Rectal smooth muscle tissue (tissue), 1 donor: ENCODE data around the gene GPC6.

Source experiments
- H3K27ac ChIP-seq: one replicate; pipeline ENCODE4 v1.7.0; 2013; ENCODE audit warnings: low read depth, low read length, inconsistent platforms
- H3K27me3 ChIP-seq: one replicate; pipeline ENCODE4 v1.7.0; 2013; ENCODE audit warnings: low read length; ENCODE audit not compliant: control insufficient read depth, insufficient read depth
- H3K36me3 ChIP-seq: one replicate; pipeline ENCODE4 v1.7.0; 2013; ENCODE audit warnings: low read length; ENCODE audit not compliant: control insufficient read depth, insufficient read depth
- H3K4me1 ChIP-seq: one replicate; pipeline ENCODE4 v1.7.0; 2013; ENCODE audit warnings: low read length; ENCODE audit not compliant: control insufficient read depth, insufficient read depth
- H3K4me3 ChIP-seq: one replicate; pipeline ENCODE4 v1.7.0; 2013; ENCODE audit warnings: low read length
- H3K9ac ChIP-seq: one replicate; pipeline ENCODE4 v1.7.0; 2013; ENCODE audit warnings: low read length

The GPC6 gene

GRCh38 chr13:93259527-93260080, 33.0 kb downstream of the GPC6 start:
- Histone ChIP-seq H3K27me3 (no peaks in the 10 kb centered on the region), H3K4me3 (no peak overlapping the region), H3K9ac (no peak overlapping the region), H3K4me1 (no peaks in the 10 kb centered on the region), H3K36me3 (no peaks in the 10 kb centered on the region), H3K27ac (no peak overlapping the region)

DNA sequence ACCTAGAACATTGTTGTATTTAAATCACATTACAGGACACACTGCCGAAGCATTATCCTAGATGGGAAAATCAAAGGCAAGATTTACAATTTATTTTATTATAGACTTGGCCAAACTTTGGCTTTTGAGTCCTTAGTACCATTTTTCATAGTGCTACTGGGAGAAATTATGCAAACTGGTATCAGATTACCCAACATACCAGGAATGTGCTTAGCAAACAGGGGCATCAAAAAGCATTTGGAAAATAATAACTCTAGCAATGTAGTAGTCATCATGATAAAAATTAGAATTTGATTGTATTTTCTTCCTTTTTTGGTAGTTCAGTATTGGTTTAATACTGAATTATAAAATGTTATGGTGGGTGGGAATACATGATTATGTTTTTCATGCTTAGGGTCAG, 34.0 kb downstream of the GPC6 start:
- Histone ChIP-seq H3K4me3 (no peak overlapping the region), H3K4me1 (no peaks in the 10 kb centered on the region), H3K27ac (no peak overlapping the region), H3K36me3 (no peaks in the 10 kb centered on the region), H3K9ac (no peak overlapping the region), H3K27me3 (no peaks in the 10 kb centered on the region)

- Histone ChIP-seq H3K36me3 (no peaks in the 10 kb centered on the region), H3K27ac (no peak overlapping the region), H3K27me3 (no peaks in the 10 kb centered on the region), H3K4me1 (no peaks in the 10 kb centered on the region), H3K4me3 (no peak overlapping the region), H3K9ac (no peak overlapping the region)
Observed at GRCh38 chr13:93262729-93263345, 36.2 kb downstream of the GPC6 start.

GRCh38 chr13:93264876-93265275, 38.3 kb downstream of the GPC6 start:
- no peaks in the 10 kb centered on the region for H3K4me1 ChIP-seq
- H3K9ac ChIP-seq = no peak overlapping the region
- no peaks in the 10 kb centered on the region for H3K27me3 ChIP-seq
- no peak overlapping the region for H3K4me3 ChIP-seq
- no peaks in the 10 kb centered on the region for H3K36me3 ChIP-seq
- no peak overlapping the region for H3K27ac ChIP-seq

DNA sequence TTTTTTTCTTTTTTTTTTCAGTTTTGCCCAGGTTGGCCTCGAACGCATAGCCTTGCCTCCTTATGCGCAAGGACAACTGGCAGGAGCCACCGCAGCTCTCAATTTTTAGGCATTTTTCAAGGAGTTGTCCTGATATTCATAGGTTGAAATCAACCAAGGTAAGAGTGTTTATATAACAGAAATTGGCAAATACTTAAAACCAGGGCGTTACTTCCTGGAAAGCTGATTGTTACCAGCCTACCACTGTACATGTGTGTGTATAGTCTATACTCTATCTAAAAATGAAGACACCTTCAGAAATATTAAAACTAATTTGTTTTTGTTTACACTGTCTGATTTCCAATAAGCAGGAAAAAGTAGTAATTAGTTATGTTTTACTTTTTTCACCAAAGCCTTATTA, 39.2 kb downstream of the GPC6 start:
- H3K27me3 ChIP-seq = no peaks in the 10 kb centered on the region
- no peaks in the 10 kb centered on the region for H3K36me3 ChIP-seq

DNA sequence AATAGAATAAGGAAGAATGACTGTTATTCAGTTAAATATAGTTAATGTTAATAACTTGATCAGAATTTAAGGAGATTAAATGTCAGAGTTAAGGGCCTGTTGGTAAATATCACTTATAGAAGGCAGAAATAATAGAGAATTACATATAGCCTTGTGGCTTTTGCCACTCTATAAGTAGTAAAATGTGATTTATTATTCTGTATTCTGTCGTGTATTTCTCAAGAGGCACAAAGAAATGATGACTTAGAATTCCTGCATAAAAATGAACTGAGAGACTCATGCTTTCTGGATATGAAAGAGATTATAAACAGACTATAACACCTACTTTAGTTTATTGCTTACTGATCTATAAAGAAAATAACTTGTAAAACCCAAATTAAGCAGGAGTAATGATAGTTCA, 40.1 kb downstream of the GPC6 start:
- Histone ChIP-seq H3K27ac (no peak overlapping the region), H3K36me3 (no peaks in the 10 kb centered on the region), H3K9ac (no peak overlapping the region), H3K27me3 (no peaks in the 10 kb centered on the region), H3K4me1 (no peaks in the 10 kb centered on the region), H3K4me3 (no peak overlapping the region)

More for the DNA sequence above, 39.2 kb downstream of the GPC6 start:
- H3K4me1 ChIP-seq = no peaks in the 10 kb centered on the region
- no peak overlapping the region for H3K27ac ChIP-seq
- no peak overlapping the region for H3K4me3 ChIP-seq
- no peak overlapping the region for H3K9ac ChIP-seq

DNA sequence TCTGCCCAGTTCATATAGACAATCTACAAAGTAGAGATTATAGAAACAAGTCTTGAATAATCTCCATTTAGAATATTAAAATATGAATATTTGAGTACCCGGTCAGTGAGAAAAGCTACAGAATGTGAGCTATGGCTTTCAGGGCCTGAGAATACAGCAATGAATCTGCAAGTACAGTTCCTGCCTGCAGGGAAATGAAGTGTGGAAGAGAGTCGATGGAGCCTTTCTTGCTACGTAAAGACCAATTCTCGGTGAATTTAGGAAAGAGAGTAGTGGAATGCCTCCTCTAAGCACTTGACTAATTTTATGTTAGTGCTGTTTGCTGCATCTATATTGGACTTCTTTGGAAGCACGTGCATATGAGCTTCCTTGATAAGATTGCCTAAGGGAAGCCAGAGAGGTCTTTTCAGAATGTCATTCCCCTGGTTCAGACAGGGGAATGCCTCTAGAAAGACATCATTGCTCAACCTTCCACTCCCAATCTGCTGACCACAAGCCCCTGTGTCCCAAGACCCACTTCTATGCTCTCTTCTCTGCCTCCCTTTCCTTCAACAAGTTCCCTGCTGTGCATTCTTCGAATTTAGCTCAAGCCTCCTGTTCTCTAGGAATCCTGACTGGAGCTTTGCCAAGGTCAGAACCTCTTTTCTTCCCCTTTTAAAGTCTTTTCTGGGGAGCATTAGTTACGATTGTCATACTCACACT, 41.9 kb downstream of the GPC6 start:
- H3K36me3 ChIP-seq = no peaks in the 10 kb centered on the region
- no peak overlapping the region for H3K9ac ChIP-seq
- no peak overlapping the region for H3K27ac ChIP-seq
- H3K27me3 ChIP-seq = no peaks in the 10 kb centered on the region
- H3K4me3 ChIP-seq = no peak overlapping the region
- no peaks in the 10 kb centered on the region for H3K4me1 ChIP-seq

GRCh38 chr13:93270769-93271742, 44.4 kb downstream of the GPC6 start:
- Histone ChIP-seq H3K36me3 (no peaks in the 10 kb centered on the region), H3K4me1 (no peaks in the 10 kb centered on the region), H3K4me3 (no peak overlapping the region), H3K27ac (no peak overlapping the region), H3K27me3 (no peaks in the 10 kb centered on the region), H3K9ac (no peak overlapping the region)

DNA sequence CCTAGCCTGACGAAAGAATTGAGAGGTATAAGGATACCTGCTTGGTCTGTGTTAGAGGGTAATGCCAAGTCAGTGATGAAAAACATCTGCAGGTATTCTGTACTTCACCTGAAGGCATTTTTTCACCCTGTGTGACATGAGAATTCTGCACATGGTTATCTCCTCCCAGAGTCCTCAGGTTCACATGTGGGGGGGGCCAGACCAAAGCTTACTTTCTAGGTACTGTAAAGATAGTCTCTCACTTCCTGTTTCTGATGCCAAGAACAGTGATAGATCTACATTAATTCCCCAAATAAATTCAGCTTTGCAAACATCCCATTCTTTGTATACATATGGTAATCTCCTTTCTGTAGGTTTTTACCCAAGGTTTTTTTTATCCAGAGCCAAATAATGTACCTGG, 53.4 kb downstream of the GPC6 start:
- H3K9ac ChIP-seq = no peak overlapping the region
- no peak overlapping the region for H3K27ac ChIP-seq
- no peak overlapping the region for H3K4me3 ChIP-seq
- H3K4me1 ChIP-seq = no peaks in the 10 kb centered on the region
- no peaks in the 10 kb centered on the region for H3K36me3 ChIP-seq
- H3K27me3 ChIP-seq = no peaks in the 10 kb centered on the region

GRCh38 chr13:93280688-93281087, 54.1 kb downstream of the GPC6 start:
- no peaks in the 10 kb centered on the region for H3K36me3 ChIP-seq
- H3K27me3 ChIP-seq = no peaks in the 10 kb centered on the region
- no peak overlapping the region for H3K27ac ChIP-seq
- no peak overlapping the region for H3K9ac ChIP-seq
- H3K4me3 ChIP-seq = no peak overlapping the region
- no peaks in the 10 kb centered on the region for H3K4me1 ChIP-seq

DNA sequence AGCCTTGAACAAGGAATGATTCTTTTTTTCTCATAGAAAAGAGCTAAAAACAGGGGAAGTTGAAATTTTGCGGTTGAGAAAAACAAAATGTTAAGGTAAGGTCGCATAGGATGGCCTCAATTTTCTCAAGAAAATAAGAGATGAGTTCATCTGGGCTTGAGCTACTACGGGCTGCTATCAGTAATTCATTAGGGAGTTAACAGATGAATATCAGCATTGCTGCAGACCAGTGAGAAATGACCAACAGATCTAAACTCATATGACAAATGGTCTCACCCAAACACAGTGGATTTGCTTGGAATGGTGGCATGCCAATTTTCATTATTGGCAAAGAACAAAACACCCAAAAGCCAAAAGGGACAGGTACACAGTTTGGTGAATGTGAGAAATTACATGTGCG, 56.6 kb downstream of the GPC6 start:
- H3K4me3 ChIP-seq = no peak overlapping the region
- H3K27ac ChIP-seq = no peak overlapping the region
- H3K4me1 ChIP-seq = no peaks in the 10 kb centered on the region
- no peak overlapping the region for H3K9ac ChIP-seq
- no peaks in the 10 kb centered on the region for H3K36me3 ChIP-seq
- no peaks in the 10 kb centered on the region for H3K27me3 ChIP-seq

DNA sequence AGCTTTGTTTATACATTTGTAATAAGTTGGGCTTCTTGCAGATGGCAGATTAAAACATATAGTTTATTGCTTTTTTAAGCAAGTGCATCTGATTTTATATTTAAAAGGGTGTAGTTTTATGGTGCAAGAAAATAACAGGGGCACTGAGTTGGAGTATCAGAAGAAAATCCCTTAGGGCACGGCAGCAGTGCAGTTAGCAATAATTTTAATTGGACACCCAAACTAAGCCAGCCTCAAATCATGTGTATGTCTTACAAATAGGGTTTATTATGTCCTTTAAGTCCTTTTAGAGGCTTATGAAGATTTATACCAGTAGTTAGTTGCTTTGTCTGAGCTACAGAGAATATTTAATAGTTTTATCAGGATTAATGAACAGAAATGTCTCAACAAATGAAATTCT, 57.5 kb downstream of the GPC6 start:
- Histone ChIP-seq H3K27me3 (no peaks in the 10 kb centered on the region), H3K4me3 (no peak overlapping the region), H3K36me3 (no peaks in the 10 kb centered on the region), H3K27ac (no peak overlapping the region), H3K4me1 (no peaks in the 10 kb centered on the region), H3K9ac (no peak overlapping the region)
